Measurements from ENCODE around the gene FBXO15. TPM values are rescaled to one million over a fixed set of nuclear protein-coding genes. Genes with fewer than 3 reads are reported as not detected.

The FBXO15 gene
- total RNA-seq, 1 donor from 2014 or later: 1.2 TPM

DNA sequence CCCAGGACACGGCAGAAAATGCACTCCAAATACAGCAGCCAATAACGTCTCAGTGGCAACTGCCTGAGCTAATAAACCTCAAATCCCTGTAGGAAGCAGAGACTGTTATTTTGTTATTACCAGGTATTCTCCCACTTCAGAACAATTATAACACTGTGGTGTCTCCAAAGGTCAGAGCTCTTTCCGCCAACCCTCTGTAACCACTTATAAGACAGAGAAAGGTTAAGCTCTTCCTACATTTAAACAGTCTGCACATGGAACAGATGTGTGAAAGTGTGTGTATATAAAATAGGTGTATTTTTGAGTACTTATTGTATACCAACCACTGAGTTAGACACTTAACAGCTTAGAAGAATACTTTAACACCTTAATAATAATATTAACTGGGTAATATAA lies 64.1 kb downstream of the FBXO15 start:
- H3K36me3 Mint-ChIP-seq (ENCODE audit: low read depth, unreplicated experiment): no peaks in the 10 kb centered on the region
- TF ChIP-seq, protein P1, sequence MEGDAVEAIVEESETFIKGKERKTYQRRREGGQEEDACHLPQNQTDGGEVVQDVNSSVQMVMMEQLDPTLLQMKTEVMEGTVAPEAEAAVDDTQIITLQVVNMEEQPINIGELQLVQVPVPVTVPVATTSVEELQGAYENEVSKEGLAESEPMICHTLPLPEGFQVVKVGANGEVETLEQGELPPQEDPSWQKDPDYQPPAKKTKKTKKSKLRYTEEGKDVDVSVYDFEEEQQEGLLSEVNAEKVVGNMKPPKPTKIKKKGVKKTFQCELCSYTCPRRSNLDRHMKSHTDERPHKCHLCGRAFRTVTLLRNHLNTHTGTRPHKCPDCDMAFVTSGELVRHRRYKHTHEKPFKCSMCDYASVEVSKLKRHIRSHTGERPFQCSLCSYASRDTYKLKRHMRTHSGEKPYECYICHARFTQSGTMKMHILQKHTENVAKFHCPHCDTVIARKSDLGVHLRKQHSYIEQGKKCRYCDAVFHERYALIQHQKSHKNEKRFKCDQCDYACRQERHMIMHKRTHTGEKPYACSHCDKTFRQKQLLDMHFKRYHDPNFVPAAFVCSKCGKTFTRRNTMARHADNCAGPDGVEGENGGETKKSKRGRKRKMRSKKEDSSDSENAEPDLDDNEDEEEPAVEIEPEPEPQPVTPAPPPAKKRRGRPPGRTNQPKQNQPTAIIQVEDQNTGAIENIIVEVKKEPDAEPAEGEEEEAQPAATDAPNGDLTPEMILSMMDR (IDR thresholded peaks at IDR 0.05; ENCODE audit: insufficient read depth, low read depth, low read length): no peak
- TF ChIP-seq EZH2 (IDR thresholded peaks at IDR 0.05; ENCODE audit: insufficient read depth, low read length): no peak
- H3K9me3 Mint-ChIP-seq (ENCODE audit: unreplicated experiment): peaks cover under 1% of the 10 kb centered on the region
- H3K4me2 ChIP-seq (ENCODE audit: low read length): no peak overlapping the region
- H3K4me1 Mint-ChIP-seq (ENCODE audit: low read depth, unreplicated experiment): no peaks in the 10 kb centered on the region
- no peaks in the 10 kb centered on the region for H3K79me2 ChIP-seq (ENCODE audit: insufficient read depth, low read length)
- H3K27ac ChIP-seq (ENCODE audit: low read depth, low read length): no peak overlapping the region
- H3K4me3 ChIP-seq (ENCODE audit: insufficient read depth, low read depth, low read length): no peak overlapping the region
- H3K4me1 ChIP-seq (ENCODE audit: insufficient read depth, low read length): no peaks in the 10 kb centered on the region
- no peaks in the 10 kb centered on the region for H3K27me3 ChIP-seq (ENCODE audit: insufficient read depth, low read length)
- DNase-seq (ENCODE audit: low read depth) (no peak), FAIRE-seq (no peak)
- no peak overlapping the region for H3K27ac Mint-ChIP-seq (ENCODE audit: unreplicated experiment)
- no peak overlapping the region for H3K9ac ChIP-seq (ENCODE audit: low read length)
- no peak overlapping the region for H2AFZ ChIP-seq (ENCODE audit: low read depth, low read length)
- no peak overlapping the region for H3K4me3 Mint-ChIP-seq (ENCODE audit: unreplicated experiment)
- peaks cover 5% of the 10 kb centered on the region for H3K27me3 Mint-ChIP-seq (ENCODE audit: low read depth, unreplicated experiment)
- H4K20me1 ChIP-seq (ENCODE audit: insufficient read depth, low read length): no peaks in the 10 kb centered on the region
- no peaks in the 10 kb centered on the region for H3K9me3 ChIP-seq (ENCODE audit: insufficient read depth, low read depth, low read length)
- H3K36me3 ChIP-seq (ENCODE audit: insufficient read depth, low read length): no peaks in the 10 kb centered on the region

DNA sequence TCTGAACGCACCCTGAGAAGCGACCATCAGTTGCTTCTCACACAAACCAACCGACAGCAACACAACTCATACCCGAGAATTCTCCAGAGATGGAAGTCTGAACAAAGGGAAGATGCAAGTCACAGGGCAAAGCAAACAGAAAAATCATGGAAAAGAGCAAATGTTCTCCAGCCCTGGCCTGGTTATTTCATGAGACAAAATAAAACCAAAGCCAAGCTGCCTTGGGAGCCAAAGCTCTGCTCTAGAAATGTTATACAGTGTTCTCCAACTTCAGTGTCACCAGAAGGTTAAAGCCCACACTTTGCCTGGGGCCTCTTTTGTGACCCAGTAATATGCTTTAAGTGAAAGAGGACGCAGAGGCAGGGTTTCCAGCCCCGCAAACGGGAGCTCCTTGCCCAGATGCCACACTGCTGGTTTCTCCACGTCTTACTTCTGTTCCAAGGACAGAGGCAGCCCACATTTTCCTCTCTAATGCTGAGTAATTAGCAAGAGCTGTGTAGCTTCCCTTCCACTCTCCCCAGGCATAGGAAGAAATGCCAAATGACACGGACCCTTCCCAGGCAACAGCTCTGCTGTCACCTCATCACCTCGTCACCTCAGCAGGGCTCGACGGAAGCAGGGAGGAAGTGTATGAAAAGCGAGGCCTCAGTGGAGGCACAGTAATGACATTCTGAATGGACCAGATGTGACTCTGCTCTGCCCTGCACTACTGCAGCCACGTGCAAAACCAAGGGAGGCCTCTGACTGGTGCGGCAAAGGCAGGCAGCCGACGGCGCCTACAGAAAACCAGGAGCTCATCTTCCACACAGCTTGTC lies 64.7 kb downstream of the FBXO15 start:
- Histone ChIP-seq H3K27ac (ENCODE audit: low read depth, low read length) (no peak overlapping the region), H4K20me1 (ENCODE audit: insufficient read depth, low read length) (no peaks in the 10 kb centered on the region), H3K4me3 (ENCODE audit: insufficient read depth, low read depth, low read length) (no peak overlapping the region), H3K27me3 (ENCODE audit: insufficient read depth, low read length) (no peaks in the 10 kb centered on the region), H3K4me1 (ENCODE audit: insufficient read depth, low read length) (no peaks in the 10 kb centered on the region), H3K9ac (ENCODE audit: low read length) (no peak overlapping the region), H3K9me3 (ENCODE audit: insufficient read depth, low read depth, low read length) (no peaks in the 10 kb centered on the region), H3K4me2 (ENCODE audit: low read length) (peak overlapping the region; percentile 49), H3K79me2 (ENCODE audit: insufficient read depth, low read length) (no peaks in the 10 kb centered on the region), H2AFZ (ENCODE audit: low read depth, low read length) (peak overlapping the region; percentile 78), H3K36me3 (ENCODE audit: insufficient read depth, low read length) (no peaks in the 10 kb centered on the region)
- DNase-seq (ENCODE audit: low read depth) (no peak), FAIRE-seq (no peak)
- peaks cover 7% of the 10 kb centered on the region for H3K27me3 Mint-ChIP-seq (ENCODE audit: low read depth, unreplicated experiment)
- H3K36me3 Mint-ChIP-seq (ENCODE audit: low read depth, unreplicated experiment): no peaks in the 10 kb centered on the region
- TF ChIP-seq, protein P1 (IDR thresholded peaks at IDR 0.05; ENCODE audit: insufficient read depth, low read depth, low read length): no peak
- no peak for TF ChIP-seq EZH2 (IDR thresholded peaks at IDR 0.05; ENCODE audit: insufficient read depth, low read length)
- H3K27ac Mint-ChIP-seq (ENCODE audit: unreplicated experiment): no peak overlapping the region
- peaks cover 2% of the 10 kb centered on the region for H3K9me3 Mint-ChIP-seq (ENCODE audit: unreplicated experiment)
- H3K4me3 Mint-ChIP-seq (ENCODE audit: unreplicated experiment): no peak overlapping the region
- H3K4me1 Mint-ChIP-seq (ENCODE audit: low read depth, unreplicated experiment): no peaks in the 10 kb centered on the region

Data from astrocyte (in vitro differentiated cells and primary cell).